ENCODE data around the gene PI4KA.

GRCh38 chr22:20887375-20887774 lies 28.8 kb upstream of the PI4KA start:
- TF ChIP-seq CTCF (IDR thresholded peaks at IDR 0.05) (no peak), POLR2A (IDR thresholded peaks at IDR 0.05) (no peak), POLR2AphosphoS5 (IDR thresholded peaks at IDR 0.05) (no peak)
